ENCODE results near the gene CACNA1C. TPM values are rescaled to one million over a fixed set of nuclear protein-coding genes. Genes with fewer than 3 reads are reported as not detected.

CACNA1C gene
- total RNA-seq, 2 experiments from 2014 or later: 0.69 to 1.4 TPM

DNA sequence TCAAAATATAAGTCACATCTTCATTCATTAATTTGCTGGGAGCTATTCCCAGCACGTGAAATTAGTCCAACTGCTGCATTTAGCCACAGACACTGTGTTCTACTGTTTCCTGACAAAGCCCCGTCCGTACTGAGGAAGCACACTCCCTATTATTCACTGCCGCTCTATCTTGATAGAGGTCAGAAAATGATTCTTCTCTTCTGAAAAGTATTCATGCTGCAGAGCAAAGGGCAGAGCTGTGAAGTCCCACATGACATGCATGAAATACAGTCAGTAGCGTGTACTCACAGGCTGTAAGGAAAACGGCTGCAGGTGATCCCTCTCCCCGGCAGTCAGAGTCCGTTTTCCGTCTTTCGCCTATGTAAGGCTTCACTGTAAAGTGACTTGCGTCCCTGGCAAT is 439.4 kb downstream of the CACNA1C start:
- H2AFZ ChIP-seq (ENCODE audit: low read length): no peak overlapping the region
- TF ChIP-seq, protein P1, sequence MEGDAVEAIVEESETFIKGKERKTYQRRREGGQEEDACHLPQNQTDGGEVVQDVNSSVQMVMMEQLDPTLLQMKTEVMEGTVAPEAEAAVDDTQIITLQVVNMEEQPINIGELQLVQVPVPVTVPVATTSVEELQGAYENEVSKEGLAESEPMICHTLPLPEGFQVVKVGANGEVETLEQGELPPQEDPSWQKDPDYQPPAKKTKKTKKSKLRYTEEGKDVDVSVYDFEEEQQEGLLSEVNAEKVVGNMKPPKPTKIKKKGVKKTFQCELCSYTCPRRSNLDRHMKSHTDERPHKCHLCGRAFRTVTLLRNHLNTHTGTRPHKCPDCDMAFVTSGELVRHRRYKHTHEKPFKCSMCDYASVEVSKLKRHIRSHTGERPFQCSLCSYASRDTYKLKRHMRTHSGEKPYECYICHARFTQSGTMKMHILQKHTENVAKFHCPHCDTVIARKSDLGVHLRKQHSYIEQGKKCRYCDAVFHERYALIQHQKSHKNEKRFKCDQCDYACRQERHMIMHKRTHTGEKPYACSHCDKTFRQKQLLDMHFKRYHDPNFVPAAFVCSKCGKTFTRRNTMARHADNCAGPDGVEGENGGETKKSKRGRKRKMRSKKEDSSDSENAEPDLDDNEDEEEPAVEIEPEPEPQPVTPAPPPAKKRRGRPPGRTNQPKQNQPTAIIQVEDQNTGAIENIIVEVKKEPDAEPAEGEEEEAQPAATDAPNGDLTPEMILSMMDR (conservative IDR thresholded peaks at IDR 0.05; ENCODE audit: low read length): no peak
- no peak for TF ChIP-seq EZH2phosphoT487 (IDR thresholded peaks at IDR 0.05; ENCODE audit: borderline replicate concordance, low read depth, low read length)
- intact Hi-C loops (cut with micrococcal nuclease; ENCODE audit: unreplicated experiment): no loop called here
- H3K36me3 ChIP-seq (ENCODE audit: insufficient read depth, low read length): no peaks in the 10 kb centered on the region
- H3K79me2 ChIP-seq (ENCODE audit: insufficient read depth, low read depth, low read length): no peaks in the 10 kb centered on the region
- H3K9me3 ChIP-seq (ENCODE audit: low read length): no peaks in the 10 kb centered on the region
- POLR2A ChIA-PET: interaction anchor here (0.6 kb wide), 1 partner anchor 23 kb away, joined by 3 read pairs; no protein-coding TSS in a partner anchor
- CTCF ChIA-PET (ENCODE audit: unreplicated experiment): no interaction called here
- no TSS peak for BruUV-seq (replicated peaks)
- H3K27ac ChIP-seq (ENCODE audit: low read depth, low read length, poor library complexity, severe bottlenecking): no peak overlapping the region
- no peak overlapping the region for H3K4me2 ChIP-seq (ENCODE audit: low read length)
- H3K9me2 ChIP-seq (ENCODE audit: insufficient read depth, low read length): no peaks in the 10 kb centered on the region
- H3K4me3 ChIP-seq (ENCODE audit: low read depth, low read length, poor library complexity, severe bottlenecking): no peak overlapping the region
- DNase-seq (ENCODE audit: low spot score): no peak
- no peaks in the 10 kb centered on the region for H4K20me1 ChIP-seq (ENCODE audit: insufficient read depth, low read length)
- no peaks in the 10 kb centered on the region for H3K4me1 ChIP-seq (ENCODE audit: insufficient read depth, low read length, poor library complexity, severe bottlenecking)

- Histone ChIP-seq H4K20me1 (ENCODE audit: insufficient read depth, low read length) (no peaks in the 10 kb centered on the region), H3K4me3 (ENCODE audit: low read depth, low read length, poor library complexity, severe bottlenecking) (no peak overlapping the region), H3K4me2 (ENCODE audit: low read length) (no peak overlapping the region), H3K36me3 (ENCODE audit: insufficient read depth, low read length) (no peaks in the 10 kb centered on the region), H3K27ac (ENCODE audit: low read depth, low read length, poor library complexity, severe bottlenecking) (no peak overlapping the region), H3K4me1 (ENCODE audit: insufficient read depth, low read length, poor library complexity, severe bottlenecking) (no peaks in the 10 kb centered on the region), H3K9me3 (ENCODE audit: low read length) (no peaks in the 10 kb centered on the region), H3K79me2 (ENCODE audit: insufficient read depth, low read depth, low read length) (no peaks in the 10 kb centered on the region), H3K9me2 (ENCODE audit: insufficient read depth, low read length) (no peaks in the 10 kb centered on the region), H2AFZ (ENCODE audit: low read length) (no peak overlapping the region)
- TF ChIP-seq, protein P1 (conservative IDR thresholded peaks at IDR 0.05; ENCODE audit: low read length): no peak
- no peak for TF ChIP-seq EZH2phosphoT487 (IDR thresholded peaks at IDR 0.05; ENCODE audit: borderline replicate concordance, low read depth, low read length)
- POLR2A ChIA-PET: no interaction called here
- no peak for DNase-seq (ENCODE audit: low spot score)
- BruUV-seq (replicated peaks): no TSS peak
- CTCF ChIA-PET (ENCODE audit: unreplicated experiment): no interaction called here
- intact Hi-C loops (cut with micrococcal nuclease; ENCODE audit: unreplicated experiment): no loop called here
These were observed 440.3 kb downstream of the CACNA1C start for GRCh38 chr12:2493086-2493485.

DNA sequence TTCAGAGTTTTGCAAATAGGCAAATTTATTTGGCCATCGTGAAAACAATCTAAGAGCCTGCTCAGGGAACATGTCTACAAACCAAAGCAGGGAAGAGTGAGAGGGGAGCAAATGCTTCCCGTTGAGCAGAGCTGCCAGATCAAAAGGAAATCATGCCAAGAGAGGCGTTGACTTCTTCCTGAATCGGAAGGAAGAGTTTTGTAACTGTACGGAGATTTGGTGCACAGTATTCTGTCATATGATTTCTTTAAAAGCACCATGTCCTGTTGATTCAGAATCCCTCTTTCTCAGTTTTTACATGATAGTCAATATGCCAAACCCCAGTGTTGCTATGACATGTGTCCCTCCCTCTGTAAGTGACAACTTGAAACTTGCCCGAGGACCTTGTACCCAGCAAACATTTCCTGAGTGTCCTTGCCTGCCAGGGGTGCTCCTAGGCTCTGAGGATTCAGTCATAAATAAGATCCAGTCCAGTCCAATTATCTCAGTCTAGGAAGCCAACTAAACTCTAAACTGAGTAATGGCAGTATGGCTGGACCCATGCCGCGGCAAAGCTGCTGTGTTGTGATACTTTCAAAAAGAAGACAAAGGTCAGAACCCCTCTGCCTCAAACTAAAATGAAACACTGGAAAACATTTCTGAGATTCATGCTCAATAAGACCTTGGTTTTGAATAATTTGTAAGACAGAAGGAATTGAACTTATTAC is 441.9 kb downstream of the CACNA1C start:
- H3K36me3 ChIP-seq (ENCODE audit: insufficient read depth, low read length): no peaks in the 10 kb centered on the region
- no peak overlapping the region for H3K4me2 ChIP-seq (ENCODE audit: low read length)
- no peak for TF ChIP-seq EZH2phosphoT487 (IDR thresholded peaks at IDR 0.05; ENCODE audit: borderline replicate concordance, low read depth, low read length)
- TF ChIP-seq, protein P1 (conservative IDR thresholded peaks at IDR 0.05; ENCODE audit: low read length): no peak
- H3K4me1 ChIP-seq (ENCODE audit: insufficient read depth, low read length, poor library complexity, severe bottlenecking): no peaks in the 10 kb centered on the region
- ChIA-PET POLR2A (no interaction called here), CTCF (ENCODE audit: unreplicated experiment) (no interaction called here)
- intact Hi-C loops (cut with micrococcal nuclease; ENCODE audit: unreplicated experiment): no loop called here
- no TSS peak for BruUV-seq (replicated peaks)
- H3K27ac ChIP-seq (ENCODE audit: low read depth, low read length, poor library complexity, severe bottlenecking): no peak overlapping the region
- no peaks in the 10 kb centered on the region for H3K79me2 ChIP-seq (ENCODE audit: insufficient read depth, low read depth, low read length)
- no peak overlapping the region for H2AFZ ChIP-seq (ENCODE audit: low read length)
- H4K20me1 ChIP-seq (ENCODE audit: insufficient read depth, low read length): no peaks in the 10 kb centered on the region
- no peaks in the 10 kb centered on the region for H3K9me2 ChIP-seq (ENCODE audit: insufficient read depth, low read length)
- H3K9me3 ChIP-seq (ENCODE audit: low read length): no peaks in the 10 kb centered on the region
- H3K4me3 ChIP-seq (ENCODE audit: low read depth, low read length, poor library complexity, severe bottlenecking): no peak overlapping the region
- no peak for DNase-seq (ENCODE audit: low spot score)
